Activated naive CD4-positive, alpha-beta T cell treated with anti-CD3 and anti-CD28 coated beads, Interleukin-2, amount 50 U/mL, for 24 hours (primary cell): ENCODE measurements around the gene CRABP2.

ENCODE experiments used
- H3K27ac Mint-ChIP-seq: one replicate; pipeline ENCODE4 v1.8.0; 2021; ENCODE audit warnings: mild to moderate bottlenecking, mixed read lengths
- H3K27me3 Mint-ChIP-seq: one replicate; pipeline ENCODE4 v1.8.0; 2021; ENCODE audit warnings: mixed read lengths
- H3K36me3 Mint-ChIP-seq: one replicate; pipeline ENCODE4 v1.8.0; 2021; ENCODE audit warnings: mixed read lengths
- H3K4me1 Mint-ChIP-seq: one replicate; pipeline ENCODE4 v1.8.0; 2021; ENCODE audit warnings: mixed read lengths
- H3K4me3 Mint-ChIP-seq: one replicate; pipeline ENCODE4 v1.8.0; 2021; ENCODE audit warnings: mild to moderate bottlenecking, mixed read lengths
- H3K9me3 Mint-ChIP-seq: one replicate; pipeline ENCODE4 v1.8.0; 2021; ENCODE audit warnings: mixed read lengths

The CRABP2 gene

DNA sequence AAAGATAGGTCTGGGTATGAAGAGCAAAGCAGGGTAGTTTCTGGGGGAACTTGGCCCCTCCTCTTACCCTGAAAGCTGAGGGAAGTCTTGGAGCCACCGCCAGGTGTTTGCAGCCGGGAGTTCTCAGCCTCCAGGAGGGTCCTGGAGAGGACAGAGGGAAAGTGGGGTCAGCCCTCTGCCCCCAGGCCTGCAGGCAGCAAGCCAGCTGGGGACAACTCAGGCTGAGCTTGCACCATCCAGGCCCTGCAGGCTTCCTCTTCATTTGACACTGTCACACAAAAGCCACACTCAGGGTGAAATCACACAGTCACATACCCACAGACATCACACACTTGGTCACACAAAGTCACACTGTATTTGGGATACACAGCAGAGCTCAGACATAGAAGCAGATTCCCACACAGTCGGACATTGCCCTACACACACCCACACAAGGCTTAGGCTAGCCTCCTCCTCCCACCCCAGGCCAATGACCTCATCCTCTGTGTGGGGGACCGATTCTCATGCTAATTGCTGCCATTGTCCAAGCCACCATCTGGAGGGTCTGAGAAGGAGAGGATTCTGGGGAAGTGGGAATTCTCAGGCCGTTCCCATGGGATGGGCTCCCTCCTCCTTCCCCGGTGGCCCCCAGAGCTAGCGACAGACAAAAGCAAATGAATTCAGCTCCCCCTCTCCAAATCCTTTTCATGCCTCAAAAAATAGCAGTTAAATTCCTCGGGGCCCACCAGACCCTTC, 31.8 kb downstream of the CRABP2 start:
- Mint-ChIP-seq H3K9me3 (no peaks in the 10 kb centered on the region), H3K4me3 (no peak overlapping the region), H3K27ac (peak overlapping the region; percentile 23), H3K27me3 (peaks cover 16% of the 10 kb centered on the region), H3K4me1 (peaks cover 13% of the 10 kb centered on the region), H3K36me3 (no peaks in the 10 kb centered on the region)

DNA sequence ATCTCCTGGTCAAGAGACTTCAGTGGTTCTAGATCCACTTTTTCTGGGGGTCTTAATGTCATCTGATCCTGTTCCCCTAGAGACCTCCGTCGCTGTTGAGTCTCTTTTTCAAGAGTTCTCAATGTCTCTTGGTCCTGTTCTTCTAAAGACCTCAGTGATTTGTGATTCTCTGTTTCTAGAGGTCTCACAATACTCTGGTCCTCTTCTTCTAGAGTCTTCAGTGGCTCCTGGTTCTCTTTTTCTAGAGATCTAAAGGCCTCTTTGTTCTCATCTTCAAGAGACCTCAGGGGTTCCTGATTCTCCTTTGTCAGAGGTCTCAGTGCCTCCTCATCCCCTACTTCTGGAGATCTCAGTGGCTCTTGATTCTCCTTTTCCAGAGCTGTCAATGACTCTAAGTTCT, 33.6 kb downstream of the CRABP2 start:
- no peaks in the 10 kb centered on the region for H3K9me3 Mint-ChIP-seq
- H3K27me3 Mint-ChIP-seq, result peaks cover 3% of the 10 kb centered on the region
- no peak overlapping the region for H3K27ac Mint-ChIP-seq
- H3K36me3 Mint-ChIP-seq, result no peaks in the 10 kb centered on the region
- H3K4me3 Mint-ChIP-seq, result no peak overlapping the region
- H3K4me1 Mint-ChIP-seq, result no peaks in the 10 kb centered on the region

DNA sequence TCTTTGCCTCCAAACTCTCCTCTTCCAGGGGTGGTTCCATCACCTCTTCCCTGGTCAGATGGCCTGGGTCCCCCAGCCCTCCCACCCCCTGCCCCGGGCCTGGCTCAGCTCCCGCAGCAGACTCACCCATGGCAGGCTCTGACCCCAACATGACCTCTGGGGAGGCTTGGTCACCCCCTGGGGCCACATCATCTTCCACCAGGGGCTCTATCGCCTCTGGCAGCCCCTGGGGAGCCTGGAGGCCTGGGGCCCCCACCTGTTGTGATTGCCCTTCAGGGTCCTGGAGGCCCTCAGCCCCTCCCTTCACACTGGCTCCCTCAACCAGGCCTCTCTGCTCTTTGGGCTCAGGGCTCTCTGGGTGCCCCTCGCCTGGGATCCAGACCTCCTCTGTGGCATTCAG, 34.6 kb downstream of the CRABP2 start:
- Mint-ChIP-seq H3K36me3 (no peaks in the 10 kb centered on the region), H3K27me3 (peaks cover 3% of the 10 kb centered on the region), H3K4me1 (no peaks in the 10 kb centered on the region), H3K4me3 (no peak overlapping the region), H3K9me3 (no peaks in the 10 kb centered on the region), H3K27ac (no peak overlapping the region)

DNA sequence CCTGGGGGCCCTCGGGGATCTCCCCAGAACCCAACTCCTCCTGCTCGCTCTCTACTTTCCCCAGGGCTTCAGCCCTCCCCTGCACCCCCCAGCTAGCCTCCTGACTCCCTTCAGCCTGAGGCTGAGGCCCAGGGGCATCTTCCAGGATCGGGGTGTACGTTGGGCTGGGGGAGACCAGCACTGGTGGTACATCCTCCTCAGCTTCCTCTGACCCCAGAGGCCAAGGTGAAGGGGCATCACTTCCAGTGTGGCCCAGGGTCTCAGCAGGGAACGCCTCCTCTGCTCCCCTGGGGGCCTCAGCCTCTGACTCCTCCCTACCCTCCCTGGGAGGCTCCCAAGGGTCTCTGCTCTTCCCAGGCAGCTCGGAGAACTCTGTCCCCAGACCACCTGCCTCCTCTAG, 35.0 kb downstream of the CRABP2 start:
- H3K36me3 Mint-ChIP-seq, result no peaks in the 10 kb centered on the region
- no peak overlapping the region for H3K4me3 Mint-ChIP-seq
- no peaks in the 10 kb centered on the region for H3K9me3 Mint-ChIP-seq
- H3K27me3 Mint-ChIP-seq, result peaks cover 3% of the 10 kb centered on the region
- H3K4me1 Mint-ChIP-seq, result no peaks in the 10 kb centered on the region
- H3K27ac Mint-ChIP-seq, result no peak overlapping the region

DNA sequence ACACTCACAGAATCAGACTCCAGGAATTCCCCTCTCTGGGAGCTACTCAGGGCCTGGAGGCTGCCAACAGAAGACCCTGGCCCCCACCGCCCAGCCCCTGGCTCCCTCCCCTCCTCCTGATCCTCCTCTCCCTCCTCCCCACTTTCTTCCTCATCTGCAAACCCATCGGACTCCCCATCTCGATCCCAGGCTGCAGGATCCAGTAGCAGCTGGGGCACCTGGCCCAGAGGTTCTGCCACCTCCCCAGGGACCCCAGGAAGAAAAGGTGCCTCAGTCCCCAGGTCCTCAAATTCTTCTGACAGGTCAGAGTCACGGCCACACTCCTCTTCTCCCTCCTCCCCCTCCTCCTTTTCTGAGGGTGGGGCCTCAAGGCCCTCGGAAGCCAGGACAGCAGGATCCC, 35.6 kb downstream of the CRABP2 start:
- Mint-ChIP-seq H3K27me3 (peaks cover 3% of the 10 kb centered on the region), H3K9me3 (no peaks in the 10 kb centered on the region)

GRCh38 chr1:156668801-156669637, 36.4 kb downstream of the CRABP2 start:
- H3K36me3 Mint-ChIP-seq, result no peaks in the 10 kb centered on the region
- H3K4me3 Mint-ChIP-seq, result no peak overlapping the region
- H3K9me3 Mint-ChIP-seq, result no peaks in the 10 kb centered on the region
- H3K27ac Mint-ChIP-seq, result no peak overlapping the region
- peaks cover 3% of the 10 kb centered on the region for H3K27me3 Mint-ChIP-seq
- H3K4me1 Mint-ChIP-seq, result no peaks in the 10 kb centered on the region

More for the DNA sequence above, 35.6 kb downstream of the CRABP2 start:
- no peaks in the 10 kb centered on the region for H3K4me1 Mint-ChIP-seq
- no peak overlapping the region for H3K4me3 Mint-ChIP-seq
- H3K36me3 Mint-ChIP-seq, result no peaks in the 10 kb centered on the region
- H3K27ac Mint-ChIP-seq, result no peak overlapping the region

DNA sequence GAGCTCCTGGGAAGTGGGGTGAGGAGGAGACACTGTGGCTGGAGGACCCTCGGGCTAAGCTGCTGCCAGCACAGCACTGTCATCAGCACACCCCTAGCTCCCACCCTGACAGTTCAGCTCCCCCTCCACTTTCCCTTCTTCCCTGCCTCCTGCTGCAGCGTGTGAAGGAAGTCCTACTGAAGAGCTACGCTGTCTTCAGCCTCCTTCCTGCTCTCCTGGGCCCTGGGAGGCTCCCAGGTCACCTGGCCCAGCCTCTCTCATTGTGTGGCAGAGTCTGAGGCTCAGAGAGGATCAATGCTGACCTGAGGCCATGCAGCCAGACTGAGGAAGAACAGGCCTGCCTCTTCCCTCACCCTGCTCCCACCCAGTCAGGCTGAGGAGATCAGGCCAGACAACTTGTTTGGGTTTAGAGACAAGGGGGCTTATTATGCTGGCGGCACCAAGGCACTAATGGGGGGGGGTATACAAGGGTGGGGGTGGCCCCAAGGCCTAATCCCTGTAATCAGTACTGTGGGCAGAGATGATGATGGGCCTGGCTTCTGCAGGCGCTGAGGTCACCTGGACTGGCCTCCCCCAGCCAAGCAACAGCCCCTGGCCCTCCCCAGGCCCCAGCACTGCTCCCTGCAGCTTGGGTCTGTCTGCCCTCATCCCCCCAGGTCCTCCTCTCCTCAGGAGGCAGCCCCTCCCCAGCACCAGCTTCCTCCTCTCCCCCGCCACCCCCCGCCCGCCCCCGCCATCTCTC, 37.2 kb downstream of the CRABP2 start:
- no peaks in the 10 kb centered on the region for H3K36me3 Mint-ChIP-seq
- no peaks in the 10 kb centered on the region for H3K4me1 Mint-ChIP-seq
- H3K27ac Mint-ChIP-seq, result no peak overlapping the region
- no peak overlapping the region for H3K4me3 Mint-ChIP-seq
- no peaks in the 10 kb centered on the region for H3K9me3 Mint-ChIP-seq
- peaks cover under 1% of the 10 kb centered on the region for H3K27me3 Mint-ChIP-seq

DNA sequence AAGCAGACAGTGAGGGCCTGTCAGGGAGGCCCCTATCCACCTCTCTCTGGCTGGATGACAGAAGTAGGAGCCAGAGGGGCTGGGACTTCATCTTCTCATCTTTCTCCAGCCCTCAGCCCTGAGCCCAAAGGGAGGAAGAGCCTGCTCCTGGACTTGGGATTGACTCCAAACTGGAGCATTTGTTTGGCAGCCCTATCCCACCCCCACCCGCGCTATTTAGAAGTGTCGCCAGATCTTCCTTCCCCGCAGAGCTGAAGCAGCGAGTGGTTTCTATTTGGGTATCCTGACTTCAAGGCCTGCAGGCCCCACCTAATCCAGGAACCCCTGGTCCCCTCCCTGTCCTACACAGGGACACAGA, 37.8 kb downstream of the CRABP2 start:
- Mint-ChIP-seq H3K27ac (no peak overlapping the region), H3K36me3 (no peaks in the 10 kb centered on the region), H3K4me3 (no peak overlapping the region), H3K9me3 (no peaks in the 10 kb centered on the region), H3K4me1 (no peaks in the 10 kb centered on the region), H3K27me3 (no peaks in the 10 kb centered on the region)

DNA sequence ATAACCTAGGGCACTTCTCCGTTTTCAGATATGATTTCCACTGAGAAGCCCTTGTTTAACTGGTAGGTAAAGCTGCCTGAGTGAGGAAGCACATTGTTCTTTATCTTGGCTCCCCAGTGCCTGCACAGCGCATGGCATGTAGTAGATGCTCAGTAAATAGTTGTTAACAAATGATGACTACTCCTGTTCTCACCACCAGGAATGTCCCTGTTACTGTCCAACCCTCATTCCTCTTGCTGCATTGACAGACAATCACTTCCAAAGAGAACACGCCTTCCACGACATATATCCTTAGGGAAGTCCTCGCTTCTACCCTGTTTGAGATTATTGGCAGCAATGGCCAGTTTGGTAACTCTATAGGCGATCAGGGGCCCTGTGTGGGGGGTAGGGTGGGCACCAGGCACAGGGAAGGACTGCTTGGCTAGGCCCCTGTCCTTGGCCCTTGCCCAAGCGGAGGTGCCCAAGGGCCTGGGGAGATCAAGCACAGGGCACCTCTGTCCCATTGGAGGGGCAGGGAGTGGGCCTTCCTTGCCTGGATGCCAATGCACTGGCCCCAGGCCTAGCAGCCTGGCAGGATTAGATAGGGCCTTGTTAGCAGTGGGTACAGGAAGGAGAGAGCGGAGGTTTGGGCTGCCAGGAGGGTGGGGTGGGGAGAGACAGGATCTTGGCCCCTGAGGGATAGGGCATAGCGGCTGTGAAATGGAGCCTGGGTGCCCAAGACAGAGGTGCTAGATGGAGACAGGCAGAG, 38.3 kb downstream of the CRABP2 start:
- H3K4me3 Mint-ChIP-seq, result no peak overlapping the region
- H3K27ac Mint-ChIP-seq, result no peak overlapping the region
- H3K36me3 Mint-ChIP-seq, result no peaks in the 10 kb centered on the region
- peaks cover 3% of the 10 kb centered on the region for H3K4me1 Mint-ChIP-seq
- no peaks in the 10 kb centered on the region for H3K9me3 Mint-ChIP-seq
- no peaks in the 10 kb centered on the region for H3K27me3 Mint-ChIP-seq

- H3K9me3 Mint-ChIP-seq, result no peaks in the 10 kb centered on the region
- H3K27me3 Mint-ChIP-seq, result no peaks in the 10 kb centered on the region
- no peak overlapping the region for H3K4me3 Mint-ChIP-seq
- H3K36me3 Mint-ChIP-seq, result no peaks in the 10 kb centered on the region
- no peak overlapping the region for H3K27ac Mint-ChIP-seq
- peaks cover 16% of the 10 kb centered on the region for H3K4me1 Mint-ChIP-seq
Measured at GRCh38 chr1:156665539-156665938, 39.8 kb downstream of the CRABP2 start.

DNA sequence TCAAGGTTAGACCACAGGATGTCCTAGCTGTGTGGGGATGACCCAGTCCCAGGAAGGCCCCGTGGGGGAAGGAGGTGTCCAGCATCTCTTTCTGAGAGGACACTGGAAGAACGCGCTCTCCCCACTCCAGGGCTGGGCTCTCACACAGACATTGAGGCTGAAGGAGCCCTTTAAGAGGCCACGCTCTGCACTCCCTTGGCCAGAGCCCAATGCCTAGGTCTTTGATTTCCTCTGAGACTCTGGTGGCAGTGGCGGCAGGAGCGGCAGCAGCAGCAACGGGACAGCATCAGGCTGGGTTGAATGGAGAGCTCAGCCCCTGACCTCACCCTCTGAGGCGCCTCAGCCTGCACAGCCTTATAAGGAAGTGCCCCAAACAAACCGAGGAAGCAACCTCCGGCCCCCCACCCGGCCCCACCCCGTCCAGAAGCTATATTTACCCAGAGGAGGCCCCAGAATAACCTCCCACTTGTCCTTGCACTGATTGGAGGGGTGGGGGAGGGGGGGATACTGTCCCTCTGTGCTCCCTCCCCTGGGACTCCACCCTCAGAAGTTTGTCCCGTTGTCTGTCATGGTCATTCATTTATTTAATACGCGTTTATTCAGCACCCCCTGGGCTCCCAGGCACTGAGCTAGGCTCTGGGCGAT, 40.5 kb downstream of the CRABP2 start:
- no peaks in the 10 kb centered on the region for H3K9me3 Mint-ChIP-seq
- peaks cover 23% of the 10 kb centered on the region for H3K4me1 Mint-ChIP-seq
- no peak overlapping the region for H3K27ac Mint-ChIP-seq
- no peaks in the 10 kb centered on the region for H3K36me3 Mint-ChIP-seq
- H3K27me3 Mint-ChIP-seq, result no peaks in the 10 kb centered on the region
- H3K4me3 Mint-ChIP-seq, result no peak overlapping the region

DNA sequence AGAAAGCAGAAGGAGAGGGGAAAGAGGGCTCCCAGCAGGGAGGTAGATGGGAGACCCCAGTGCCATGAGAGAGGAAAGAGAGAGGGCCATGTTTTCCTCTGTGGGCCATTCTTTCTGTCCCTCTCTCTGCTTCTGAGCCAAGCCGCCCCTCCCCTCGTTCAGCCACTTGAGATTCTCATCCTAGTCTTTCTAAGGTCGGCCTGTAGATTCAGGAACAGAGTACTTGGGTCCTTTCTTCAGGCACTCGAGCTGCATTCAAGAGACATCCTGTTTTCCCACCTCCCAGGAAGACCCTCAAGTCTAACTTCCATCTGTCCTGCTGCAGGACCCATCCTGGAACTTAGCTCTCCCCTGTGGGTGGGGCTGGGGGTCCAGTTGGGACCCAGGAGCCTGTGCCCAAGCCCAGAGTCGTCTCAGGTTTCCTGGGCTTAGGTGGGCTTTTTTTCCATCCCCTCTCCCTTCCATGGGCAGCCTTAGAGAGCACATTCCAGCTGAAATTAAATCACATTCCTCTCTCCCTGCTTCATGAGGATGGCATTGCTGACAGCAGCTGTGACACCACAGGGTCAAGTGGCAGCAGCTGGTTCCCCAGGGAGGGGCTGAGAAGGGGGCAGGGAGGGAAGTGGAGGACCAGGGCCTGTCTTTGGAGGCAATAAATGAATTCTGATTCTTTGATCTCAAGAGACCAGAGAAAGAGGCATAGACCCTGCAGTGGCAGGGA, 41.2 kb downstream of the CRABP2 start:
- Mint-ChIP-seq H3K36me3 (no peaks in the 10 kb centered on the region), H3K4me3 (no peak overlapping the region), H3K4me1 (peaks cover 30% of the 10 kb centered on the region), H3K27ac (no peak overlapping the region), H3K27me3 (no peaks in the 10 kb centered on the region), H3K9me3 (no peaks in the 10 kb centered on the region)

- H3K9me3 Mint-ChIP-seq, result no peaks in the 10 kb centered on the region
- H3K36me3 Mint-ChIP-seq, result no peaks in the 10 kb centered on the region
- H3K4me1 Mint-ChIP-seq, result peaks cover 30% of the 10 kb centered on the region
- no peaks in the 10 kb centered on the region for H3K27me3 Mint-ChIP-seq
- H3K27ac Mint-ChIP-seq, result no peak overlapping the region
- H3K4me3 Mint-ChIP-seq, result no peak overlapping the region
Measured at GRCh38 chr1:156663178-156663577, 42.2 kb downstream of the CRABP2 start.

GRCh38 chr1:156662800-156663055, 42.7 kb downstream of the CRABP2 start:
- Mint-ChIP-seq H3K4me1 (peaks cover 30% of the 10 kb centered on the region), H3K27ac (no peak overlapping the region), H3K9me3 (no peaks in the 10 kb centered on the region), H3K27me3 (no peaks in the 10 kb centered on the region), H3K36me3 (no peaks in the 10 kb centered on the region), H3K4me3 (no peak overlapping the region)
